Measurements from ENCODE around the gene RNF149.

RNF149 gene

DNA sequence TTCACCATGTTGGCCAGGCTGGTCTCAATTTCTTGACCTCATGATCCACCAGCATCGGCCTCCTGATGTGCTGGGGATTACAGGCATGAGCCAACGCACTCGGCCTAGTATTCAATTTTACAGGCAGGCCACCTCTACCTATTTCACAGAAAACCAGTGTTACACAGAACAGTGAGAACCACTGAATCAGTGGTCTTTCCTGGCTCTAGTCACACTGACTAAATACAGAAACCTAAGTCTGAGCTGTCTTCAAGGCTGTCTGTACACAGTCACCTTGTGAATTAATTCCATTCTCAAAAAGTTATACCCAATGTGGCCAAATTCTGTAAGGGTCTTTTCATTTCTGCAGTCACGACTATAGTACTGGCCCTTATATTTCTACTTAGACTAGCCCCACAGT lies 3.5 kb downstream of the RNF149 start:
- H3K36me3 ChIP-seq (ENCODE audit: insufficient read depth, low read depth, low read length): peaks cover 4% of the 10 kb centered on the region; the same call in 1 of the 2 replicates
- peaks cover 12% of the 10 kb centered on the region for H3K27me3 ChIP-seq (ENCODE audit: insufficient read depth, low read length)
- H3K4me3 ChIP-seq (ENCODE audit: low read length): no peak overlapping the region
- H3K4me1 ChIP-seq (ENCODE audit: insufficient read depth, low read length): peaks cover 15% of the 10 kb centered on the region
- no peak overlapping the region for H3K27ac ChIP-seq (ENCODE audit: low read length)
- H3K9ac ChIP-seq (ENCODE audit: low read depth, low read length): no peak overlapping the region
- no peaks in the 10 kb centered on the region for H3K9me3 ChIP-seq (ENCODE audit: insufficient read depth, low read depth, low read length)

DNA sequence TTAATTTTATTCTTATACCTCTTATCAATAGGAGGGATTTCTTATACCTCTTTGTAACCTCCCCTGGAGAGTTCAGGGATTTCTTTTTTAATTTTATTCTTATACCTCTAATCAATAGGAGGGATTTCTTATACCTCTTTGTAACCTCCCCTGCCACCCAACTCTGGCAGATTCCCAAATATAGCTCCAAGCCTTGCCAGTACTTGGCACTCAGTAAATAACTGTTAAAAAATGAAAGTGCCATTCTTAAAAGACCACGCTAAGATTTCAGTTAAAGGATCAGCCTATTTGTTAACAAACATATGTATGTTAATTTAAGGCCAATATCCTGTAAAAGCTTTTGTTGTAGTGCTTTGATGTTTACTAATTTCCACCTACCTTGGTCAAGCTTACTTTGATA lies 4.8 kb downstream of the RNF149 start:
- Histone ChIP-seq H3K4me1 (ENCODE audit: insufficient read depth, low read length) (peaks cover 15% of the 10 kb centered on the region), H3K9me3 (ENCODE audit: insufficient read depth, low read depth, low read length) (no peaks in the 10 kb centered on the region), H3K36me3 (ENCODE audit: insufficient read depth, low read depth, low read length) (peaks cover 9% of the 10 kb centered on the region; the same call in 1 of the 2 replicates), H3K4me3 (ENCODE audit: low read length) (no peak overlapping the region), H3K27me3 (ENCODE audit: insufficient read depth, low read length) (peaks cover 12% of the 10 kb centered on the region), H3K27ac (ENCODE audit: low read length) (no peak overlapping the region), H3K9ac (ENCODE audit: low read depth, low read length) (no peak overlapping the region)

DNA sequence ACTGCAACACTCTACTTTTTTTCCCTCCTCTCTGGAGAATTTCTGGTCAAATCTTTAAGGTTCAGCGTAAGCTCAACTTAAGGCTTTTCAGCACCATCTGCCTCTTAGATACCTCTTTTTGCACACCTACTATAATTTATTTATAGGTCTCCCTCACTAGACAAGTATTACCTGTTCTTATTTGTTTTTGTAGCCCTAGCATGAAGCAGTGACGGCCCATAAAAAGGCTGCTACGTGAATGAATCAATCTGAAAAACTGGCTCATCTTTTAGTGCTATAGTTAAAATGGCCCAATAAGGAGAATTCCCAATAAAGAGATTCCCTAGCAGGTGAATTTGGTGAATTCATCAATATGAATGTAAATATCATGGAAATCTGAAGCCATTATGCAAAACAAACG lies 6.5 kb downstream of the RNF149 start:
- no peak overlapping the region for H3K9ac ChIP-seq (ENCODE audit: low read depth, low read length)
- H3K9me3 ChIP-seq (ENCODE audit: insufficient read depth, low read depth, low read length): no peaks in the 10 kb centered on the region
- H3K27me3 ChIP-seq (ENCODE audit: insufficient read depth, low read length): no peaks in the 10 kb centered on the region
- no peak overlapping the region for H3K4me3 ChIP-seq (ENCODE audit: low read length)
- peaks cover 12% of the 10 kb centered on the region for H3K4me1 ChIP-seq (ENCODE audit: insufficient read depth, low read length)
- H3K36me3 ChIP-seq (ENCODE audit: insufficient read depth, low read depth, low read length): peaks cover 9% of the 10 kb centered on the region; the same call in 1 of the 2 replicates
- H3K27ac ChIP-seq (ENCODE audit: low read length): no peak overlapping the region

DNA sequence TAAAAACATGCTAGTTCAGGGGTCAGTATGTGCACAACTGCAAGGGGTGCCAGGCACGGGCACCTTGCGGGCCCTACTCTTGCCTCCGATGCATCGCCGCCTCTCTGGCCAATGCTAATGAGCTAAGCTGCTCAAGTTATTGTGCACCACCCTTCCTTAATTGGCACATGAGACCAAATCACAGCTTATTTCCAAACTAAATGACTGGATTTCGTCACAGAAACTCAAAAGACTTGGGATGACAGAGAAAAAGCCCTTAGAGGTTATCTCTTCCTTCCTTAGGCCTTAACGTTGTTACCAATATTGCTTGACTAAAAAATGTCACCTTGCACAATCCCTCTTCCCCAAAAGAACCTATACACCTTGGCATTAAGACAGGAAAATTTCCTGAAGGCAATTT lies 7.7 kb downstream of the RNF149 start:
- no peaks in the 10 kb centered on the region for H3K9me3 ChIP-seq (ENCODE audit: insufficient read depth, low read depth, low read length)
- H3K9ac ChIP-seq (ENCODE audit: low read depth, low read length): no peak overlapping the region
- H3K27ac ChIP-seq (ENCODE audit: low read length): no peak overlapping the region
- peaks cover 9% of the 10 kb centered on the region; the same call in 1 of the 2 replicates for H3K36me3 ChIP-seq (ENCODE audit: insufficient read depth, low read depth, low read length)
- H3K4me3 ChIP-seq (ENCODE audit: low read length): no peak overlapping the region
- peaks cover 4% of the 10 kb centered on the region for H3K4me1 ChIP-seq (ENCODE audit: insufficient read depth, low read length)
- H3K27me3 ChIP-seq (ENCODE audit: insufficient read depth, low read length): no peaks in the 10 kb centered on the region

DNA sequence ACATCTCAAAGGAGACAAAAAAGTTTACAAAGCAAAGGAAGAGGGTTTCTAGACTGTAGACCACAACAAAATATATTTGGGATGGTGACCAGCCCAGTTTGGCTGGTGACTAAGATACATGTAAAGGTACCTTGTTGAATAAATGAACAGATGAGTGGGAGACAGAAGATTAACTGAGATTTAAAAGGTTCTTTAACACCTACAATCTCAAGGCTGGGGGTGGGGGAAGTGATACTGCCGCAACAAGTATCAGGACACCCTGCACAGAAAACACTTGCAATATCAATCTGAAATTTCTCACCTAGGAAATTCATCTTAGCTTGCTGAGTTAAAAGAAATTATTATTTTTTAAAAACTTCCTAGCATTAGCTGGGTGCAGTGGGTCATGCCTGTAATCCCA lies 8.3 kb downstream of the RNF149 start:
- Histone ChIP-seq H3K36me3 (ENCODE audit: insufficient read depth, low read depth, low read length) (peaks cover 9% of the 10 kb centered on the region; the same call in 1 of the 2 replicates), H3K9me3 (ENCODE audit: insufficient read depth, low read depth, low read length) (no peaks in the 10 kb centered on the region), H3K27me3 (ENCODE audit: insufficient read depth, low read length) (no peaks in the 10 kb centered on the region), H3K27ac (ENCODE audit: low read length) (no peak overlapping the region), H3K4me1 (ENCODE audit: insufficient read depth, low read length) (no peaks in the 10 kb centered on the region), H3K9ac (ENCODE audit: low read depth, low read length) (no peak overlapping the region), H3K4me3 (ENCODE audit: low read length) (no peak overlapping the region)

DNA sequence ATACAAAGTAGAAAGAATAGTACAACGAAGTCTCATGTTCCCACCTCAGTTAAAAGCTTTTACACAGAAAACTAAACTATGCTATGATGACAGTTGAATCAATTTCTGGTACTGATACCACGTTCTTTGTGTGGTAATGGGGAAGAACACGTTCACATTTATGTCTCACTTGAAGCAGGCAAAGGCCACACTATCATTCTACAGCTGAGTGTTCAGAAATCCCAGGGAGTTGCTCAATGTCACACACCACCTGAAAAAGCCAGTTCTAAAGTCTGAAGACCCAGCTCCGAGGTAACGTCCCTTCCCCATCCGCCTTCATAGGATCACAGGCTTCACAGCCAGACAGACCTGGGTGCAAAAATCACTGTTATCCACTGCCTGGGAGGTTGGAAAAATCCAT lies 8.9 kb downstream of the RNF149 start:
- Histone ChIP-seq H3K9me3 (ENCODE audit: insufficient read depth, low read depth, low read length) (no peaks in the 10 kb centered on the region), H3K27me3 (ENCODE audit: insufficient read depth, low read length) (no peaks in the 10 kb centered on the region), H3K36me3 (ENCODE audit: insufficient read depth, low read depth, low read length) (peaks cover 13% of the 10 kb centered on the region), H3K4me3 (ENCODE audit: low read length) (no peak overlapping the region), H3K27ac (ENCODE audit: low read length) (no peak overlapping the region), H3K4me1 (ENCODE audit: insufficient read depth, low read length) (no peaks in the 10 kb centered on the region), H3K9ac (ENCODE audit: low read depth, low read length) (no peak overlapping the region)

DNA sequence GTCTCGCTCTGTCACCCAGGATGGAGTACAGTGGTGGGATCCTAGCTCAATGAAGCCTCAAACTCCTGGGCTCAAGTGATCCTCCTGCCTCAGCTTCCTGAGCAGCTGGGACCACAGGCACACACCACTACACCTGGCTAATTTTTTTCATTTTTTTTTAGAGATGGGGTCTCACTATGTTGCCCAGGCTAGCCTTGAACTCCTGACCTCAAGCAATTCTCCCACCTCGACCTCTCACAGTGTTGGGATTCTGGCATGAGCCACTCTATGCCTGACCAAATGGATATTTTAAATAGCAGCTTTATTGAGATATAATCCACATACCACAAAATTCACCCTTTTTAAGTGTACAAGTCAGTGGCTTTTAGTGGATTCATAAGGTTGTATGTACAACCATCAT lies 11.1 kb downstream of the RNF149 start:
- peaks cover 33% of the 10 kb centered on the region for H3K36me3 ChIP-seq (ENCODE audit: insufficient read depth, low read depth, low read length)
- H3K9ac ChIP-seq (ENCODE audit: low read depth, low read length): no peak overlapping the region
- no peak overlapping the region for H3K27ac ChIP-seq (ENCODE audit: low read length)
- no peak overlapping the region for H3K4me3 ChIP-seq (ENCODE audit: low read length)
- H3K27me3 ChIP-seq (ENCODE audit: insufficient read depth, low read length): no peaks in the 10 kb centered on the region
- H3K9me3 ChIP-seq (ENCODE audit: insufficient read depth, low read depth, low read length): no peaks in the 10 kb centered on the region
- no peaks in the 10 kb centered on the region; the same call in 1 of the 2 replicates for H3K4me1 ChIP-seq (ENCODE audit: insufficient read depth, low read length)

DNA sequence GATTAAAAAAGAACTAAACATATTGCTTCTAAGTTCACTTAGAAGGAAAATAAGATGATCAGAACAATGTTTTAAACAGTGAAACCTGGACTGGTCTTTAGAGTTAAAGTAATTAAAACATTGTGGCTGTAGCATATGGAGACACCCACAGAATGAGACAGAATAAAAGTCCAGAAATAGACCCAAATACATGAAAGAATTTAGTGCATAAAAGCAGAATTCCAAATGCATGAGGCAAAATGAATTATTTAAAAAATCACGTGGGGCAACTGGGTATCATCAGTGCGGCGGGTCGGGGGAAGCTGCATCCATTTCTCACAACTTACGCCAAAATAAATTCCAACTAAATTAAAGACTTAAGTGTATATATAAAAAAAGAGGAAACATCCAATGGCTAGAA lies 12.1 kb downstream of the RNF149 start:
- Histone ChIP-seq H3K4me3 (ENCODE audit: low read length) (no peak overlapping the region), H3K4me1 (ENCODE audit: insufficient read depth, low read length) (no peaks in the 10 kb centered on the region; the same call in 1 of the 2 replicates), H3K27ac (ENCODE audit: low read length) (no peak overlapping the region), H3K27me3 (ENCODE audit: insufficient read depth, low read length) (no peaks in the 10 kb centered on the region), H3K36me3 (ENCODE audit: insufficient read depth, low read depth, low read length) (peaks cover 39% of the 10 kb centered on the region), H3K9me3 (ENCODE audit: insufficient read depth, low read depth, low read length) (no peaks in the 10 kb centered on the region), H3K9ac (ENCODE audit: low read depth, low read length) (no peak overlapping the region)

DNA sequence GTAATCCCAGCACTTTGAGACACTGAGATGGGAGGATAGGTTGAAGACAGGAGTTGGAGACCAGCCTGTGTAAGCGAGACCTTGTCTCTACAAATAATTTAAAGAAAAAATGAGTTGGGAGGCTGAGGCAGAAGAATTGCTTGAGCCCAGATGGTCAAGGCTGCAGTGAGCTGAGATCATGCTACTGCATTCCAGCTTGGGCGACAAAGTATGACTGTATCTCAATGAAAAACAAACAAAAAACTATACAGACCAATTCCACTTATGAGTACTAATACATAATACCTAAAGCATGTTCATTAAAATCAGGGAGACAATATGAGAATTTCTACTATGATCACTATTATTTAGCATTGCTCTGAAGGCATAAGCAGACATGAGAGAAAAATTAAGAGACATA lies 12.6 kb downstream of the RNF149 start:
- H3K27me3 ChIP-seq (ENCODE audit: insufficient read depth, low read length): no peaks in the 10 kb centered on the region
- peaks cover 39% of the 10 kb centered on the region for H3K36me3 ChIP-seq (ENCODE audit: insufficient read depth, low read depth, low read length)
- no peak overlapping the region for H3K4me3 ChIP-seq (ENCODE audit: low read length)
- H3K27ac ChIP-seq (ENCODE audit: low read length): no peak overlapping the region
- H3K9ac ChIP-seq (ENCODE audit: low read depth, low read length): no peak overlapping the region
- H3K4me1 ChIP-seq (ENCODE audit: insufficient read depth, low read length): no peaks in the 10 kb centered on the region; the same call in 1 of the 2 replicates
- H3K9me3 ChIP-seq (ENCODE audit: insufficient read depth, low read depth, low read length): no peaks in the 10 kb centered on the region

DNA sequence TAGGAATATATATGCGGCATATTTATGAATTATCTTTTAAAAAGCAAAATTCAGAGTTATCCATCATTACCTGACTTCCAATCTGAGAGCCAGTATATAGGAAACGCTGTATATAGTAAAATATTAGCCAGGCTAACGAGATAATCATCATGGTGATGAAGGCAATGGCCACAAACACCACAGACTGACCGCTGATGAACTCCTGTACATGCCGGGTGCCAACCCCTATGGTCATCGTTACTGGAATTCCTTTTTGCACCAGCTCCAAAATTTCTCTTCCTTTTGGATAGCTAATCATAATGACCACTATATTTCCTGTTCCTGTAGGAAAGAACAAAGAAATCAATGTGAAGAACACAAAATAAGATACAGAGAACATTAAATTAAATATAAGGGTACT lies 13.6 kb downstream of the RNF149 start:
- Histone ChIP-seq H3K4me3 (ENCODE audit: low read length) (no peak overlapping the region), H3K27me3 (ENCODE audit: insufficient read depth, low read length) (no peaks in the 10 kb centered on the region), H3K27ac (ENCODE audit: low read length) (no peak overlapping the region), H3K9ac (ENCODE audit: low read depth, low read length) (no peak overlapping the region), H3K36me3 (ENCODE audit: insufficient read depth, low read depth, low read length) (peaks cover 36% of the 10 kb centered on the region), H3K4me1 (ENCODE audit: insufficient read depth, low read length) (no peaks in the 10 kb centered on the region; the same call in 1 of the 2 replicates), H3K9me3 (ENCODE audit: insufficient read depth, low read depth, low read length) (no peaks in the 10 kb centered on the region)

DNA sequence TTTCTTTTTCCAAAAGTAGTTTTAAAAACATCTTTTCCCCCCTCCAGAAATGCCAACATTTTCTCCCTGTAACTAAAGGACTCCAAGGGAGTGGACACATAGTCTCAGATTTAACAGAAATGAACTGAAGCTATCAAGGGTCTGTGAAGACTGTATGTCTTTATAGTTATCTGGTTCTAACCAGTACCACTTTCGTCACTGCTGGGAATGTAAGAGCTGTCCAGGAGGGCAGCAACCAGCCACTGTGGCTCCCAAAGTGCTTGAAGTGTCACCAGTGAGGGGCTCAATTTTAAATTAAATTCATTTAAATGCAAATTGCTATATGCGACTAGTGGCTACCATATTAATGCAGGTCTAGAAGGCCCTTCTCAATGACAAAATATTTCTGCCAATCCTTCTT lies 15.0 kb downstream of the RNF149 start:
- peaks cover 38% of the 10 kb centered on the region for H3K36me3 ChIP-seq (ENCODE audit: insufficient read depth, low read depth, low read length)
- no peak overlapping the region for H3K4me3 ChIP-seq (ENCODE audit: low read length)
- no peaks in the 10 kb centered on the region for H3K27me3 ChIP-seq (ENCODE audit: insufficient read depth, low read length)
- no peaks in the 10 kb centered on the region for H3K9me3 ChIP-seq (ENCODE audit: insufficient read depth, low read depth, low read length)
- no peaks in the 10 kb centered on the region; the same call in 1 of the 2 replicates for H3K4me1 ChIP-seq (ENCODE audit: insufficient read depth, low read length)
- no peak overlapping the region for H3K27ac ChIP-seq (ENCODE audit: low read length)
- no peak overlapping the region for H3K9ac ChIP-seq (ENCODE audit: low read depth, low read length)

DNA sequence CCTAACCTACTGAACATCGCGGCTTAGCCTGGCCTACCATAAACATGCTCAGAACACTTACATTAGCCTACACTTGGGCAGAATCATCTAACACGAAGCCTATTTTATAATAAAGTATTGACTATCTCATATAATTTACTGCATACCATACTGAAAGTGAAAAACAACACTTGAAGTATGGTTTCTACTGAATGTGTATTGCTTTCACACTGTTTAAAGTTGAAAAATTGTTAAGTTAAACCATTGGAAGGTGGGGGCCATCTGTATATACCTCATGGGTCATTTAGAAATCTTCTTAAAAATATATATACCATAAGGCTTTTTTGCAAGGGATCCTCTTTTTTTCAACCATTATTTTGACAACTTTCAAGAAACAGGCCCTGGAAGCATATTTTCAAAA lies 16.5 kb downstream of the RNF149 start:
- Histone ChIP-seq H3K27ac (ENCODE audit: low read length) (no peak overlapping the region), H3K27me3 (ENCODE audit: insufficient read depth, low read length) (no peaks in the 10 kb centered on the region), H3K4me3 (ENCODE audit: low read length) (no peak overlapping the region), H3K9me3 (ENCODE audit: insufficient read depth, low read depth, low read length) (no peaks in the 10 kb centered on the region), H3K4me1 (ENCODE audit: insufficient read depth, low read length) (no peaks in the 10 kb centered on the region; the same call in 1 of the 2 replicates), H3K9ac (ENCODE audit: low read depth, low read length) (no peak overlapping the region), H3K36me3 (ENCODE audit: insufficient read depth, low read depth, low read length) (peaks cover 52% of the 10 kb centered on the region)

Measured in iPS-20b (cell line).